Ureter (tissue), 1 donor: ENCODE measurements around the gene PRMT9. TPM values are rescaled to one million over a fixed set of nuclear protein-coding genes. Genes with fewer than 3 reads are reported as not detected.

Experiments
- DNase-seq: peaks from one replicate; pipeline ENCODE4 v3.0.0-alpha.2; 2020; ENCODE audit warnings: low spot score
- total RNA-seq: library from RNA; stranded (reverse); gene quantifications from one replicate; pipeline ENCODE4 v1.2.4, GENCODE V29; 2023
- donor health status: DM: yes; HTN: yes; CAD: no.

Gene PRMT9
- total RNA-seq: 18.0 TPM

GRCh38 chr4:147683717-147684700, at the start of gene PRMT9:
PRMT9 (minus strand) TSS chr4:147684163; CDS start chr4:147683987, 176 bp downstream.
- DNase-seq: peak; percentile 93

GRCh38 chr4:147732518-147733235, 48.7 kb upstream of the PRMT9 start:
- peak; percentile 52 for DNase-seq

GRCh38 chr4:147731580-147732517, 47.9 kb upstream of the PRMT9 start, which contains the start of gene ARHGAP10:
ARHGAP10 (plus strand) TSS chr4:147732088; CDS start chr4:147732302, 214 bp downstream.
- DNase-seq: peak; percentile 80

GRCh38 chr4:147730333-147730732, 46.4 kb upstream of the PRMT9 start:
- DNase-seq: no peak

GRCh38 chr4:147727476-147728028, 43.6 kb upstream of the PRMT9 start:
- DNase-seq: no peak

- no peak for DNase-seq
These were observed 41.7 kb upstream of the PRMT9 start for GRCh38 chr4:147725673-147726072.

- DNase-seq: no peak
These were observed 40.7 kb upstream of the PRMT9 start for GRCh38 chr4:147724468-147725201.

GRCh38 chr4:147723326-147723725, 39.4 kb upstream of the PRMT9 start:
- no peak for DNase-seq

- DNase-seq: no peak
These were observed 33.9 kb upstream of the PRMT9 start for GRCh38 chr4:147717878-147718277.

- no peak for DNase-seq
These were observed 30.8 kb upstream of the PRMT9 start for GRCh38 chr4:147714575-147715401.

GRCh38 chr4:147709999-147710398, 26.0 kb upstream of the PRMT9 start:
- DNase-seq: no peak

- DNase-seq: no peak
These were observed 24.1 kb upstream of the PRMT9 start for GRCh38 chr4:147707892-147708672.

GRCh38 chr4:147704846-147705245, 20.9 kb upstream of the PRMT9 start:
- no peak for DNase-seq

- no peak for DNase-seq
These were observed 12.9 kb upstream of the PRMT9 start for GRCh38 chr4:147696866-147697265.

- no peak for DNase-seq
These were observed 9.3 kb upstream of the PRMT9 start for GRCh38 chr4:147693218-147693617.

- DNase-seq: no peak
These were observed 7.9 kb upstream of the PRMT9 start for GRCh38 chr4:147691820-147692219.

GRCh38 chr4:147689067-147689466, 5.1 kb upstream of the PRMT9 start:
- DNase-seq: no peak

- DNase-seq: no peak
These were observed 773 bp downstream of the PRMT9 start for GRCh38 chr4:147683188-147683591.

GRCh38 chr4:147682755-147683154, 1.2 kb downstream of the PRMT9 start:
- DNase-seq: no peak
